Measurements from ENCODE around the gene WDR45. TPM values are rescaled to one million over a fixed set of nuclear protein-coding genes. Genes with fewer than 3 reads are reported as not detected.

WDR45 gene
- total RNA-seq, 4 donors from 2014 or later: 37.6 to 96.5 (median 58.7) TPM

- DNase-seq: no peak
- intact Hi-C loops (cut with DNase I; ENCODE audit: low total_unique reads): no loop called here
- Histone ChIP-seq H3K4me3 (no peak overlapping the region), H3K9me3 (no peaks in the 10 kb centered on the region), H3K4me1 (no peaks in the 10 kb centered on the region), H3K27ac (no peak overlapping the region), H3K36me3 (no peaks in the 10 kb centered on the region), H3K27me3 (no peaks in the 10 kb centered on the region)
- TF ChIP-seq POLR2A (IDR thresholded peaks at IDR 0.05) (no peak), CTCF (IDR thresholded peaks at IDR 0.05) (no peak)
These were observed 37.9 kb upstream of the WDR45 start for GRCh38 chrX:49117581-49117980.

- Histone ChIP-seq H3K36me3 (no peaks in the 10 kb centered on the region), H3K9me3 (no peaks in the 10 kb centered on the region)
- no peak for TF ChIP-seq CTCF (IDR thresholded peaks at IDR 0.05)
- TF ChIP-seq POLR2A (IDR thresholded peaks at IDR 0.05): no peak
These were observed 37.0 kb upstream of the WDR45 start for GRCh38 chrX:49116716-49117115.

GRCh38 chrX:49116076-49116475, 36.4 kb upstream of the WDR45 start:
- no peak overlapping the region for H3K4me3 ChIP-seq
- no peaks in the 10 kb centered on the region for H3K27me3 ChIP-seq
- H3K27ac ChIP-seq: no peak overlapping the region
- no peaks in the 10 kb centered on the region for H3K4me1 ChIP-seq
- no peak for TF ChIP-seq CTCF (IDR thresholded peaks at IDR 0.05)
- TF ChIP-seq POLR2A (IDR thresholded peaks at IDR 0.05): no peak
- no peaks in the 10 kb centered on the region for H3K36me3 ChIP-seq
- no peaks in the 10 kb centered on the region for H3K9me3 ChIP-seq
- no peak for DNase-seq
- intact Hi-C loops (cut with DNase I; ENCODE audit: low total_unique reads): no loop called here

More at GRCh38 chrX:49116716-49117115, 37.0 kb upstream of the WDR45 start:
- no peak for DNase-seq
- H3K4me3 ChIP-seq: no peak overlapping the region
- intact Hi-C loops (cut with DNase I; ENCODE audit: low total_unique reads): no loop called here
- H3K27me3 ChIP-seq: no peaks in the 10 kb centered on the region
- H3K4me1 ChIP-seq: no peaks in the 10 kb centered on the region
- H3K27ac ChIP-seq: no peak overlapping the region

GRCh38 chrX:49111791-49112190, 32.1 kb upstream of the WDR45 start:
- no peaks in the 10 kb centered on the region for H3K9me3 ChIP-seq
- H3K4me1 ChIP-seq: no peaks in the 10 kb centered on the region
- intact Hi-C loops (cut with DNase I; ENCODE audit: low total_unique reads): no loop called here
- TF ChIP-seq CTCF (IDR thresholded peaks at IDR 0.05): no peak
- TF ChIP-seq POLR2A (IDR thresholded peaks at IDR 0.05): no peak
- no peak overlapping the region for H3K4me3 ChIP-seq
- no peak for DNase-seq
- H3K36me3 ChIP-seq: no peaks in the 10 kb centered on the region
- no peaks in the 10 kb centered on the region for H3K27me3 ChIP-seq
- no peak overlapping the region for H3K27ac ChIP-seq

GRCh38 chrX:49110417-49110816, 30.7 kb upstream of the WDR45 start:
- intact Hi-C loops (cut with DNase I; ENCODE audit: low total_unique reads): no loop called here

More at GRCh38 chrX:49110417-49110816, 30.7 kb upstream of the WDR45 start:
- Histone ChIP-seq H3K4me3 (no peak overlapping the region), H3K27me3 (no peaks in the 10 kb centered on the region), H3K27ac (no peak overlapping the region), H3K9me3 (no peaks in the 10 kb centered on the region), H3K4me1 (no peaks in the 10 kb centered on the region), H3K36me3 (no peaks in the 10 kb centered on the region)
- TF ChIP-seq CTCF (IDR thresholded peaks at IDR 0.05) (no peak), POLR2A (IDR thresholded peaks at IDR 0.05) (no peak)
- no peak for DNase-seq

Measured in uterus (tissue), 4 donors.